ENCODE results near the gene TMEM91.
A peak's percentile ranks its signal among the peaks of the same experiment; 100 is the strongest.
"Not testable (repeated sequence)": the region's sequence is repeated elsewhere in the genome, so short reads cannot be mapped to it uniquely, and the experiment has no call there.

Gene TMEM91

DNA sequence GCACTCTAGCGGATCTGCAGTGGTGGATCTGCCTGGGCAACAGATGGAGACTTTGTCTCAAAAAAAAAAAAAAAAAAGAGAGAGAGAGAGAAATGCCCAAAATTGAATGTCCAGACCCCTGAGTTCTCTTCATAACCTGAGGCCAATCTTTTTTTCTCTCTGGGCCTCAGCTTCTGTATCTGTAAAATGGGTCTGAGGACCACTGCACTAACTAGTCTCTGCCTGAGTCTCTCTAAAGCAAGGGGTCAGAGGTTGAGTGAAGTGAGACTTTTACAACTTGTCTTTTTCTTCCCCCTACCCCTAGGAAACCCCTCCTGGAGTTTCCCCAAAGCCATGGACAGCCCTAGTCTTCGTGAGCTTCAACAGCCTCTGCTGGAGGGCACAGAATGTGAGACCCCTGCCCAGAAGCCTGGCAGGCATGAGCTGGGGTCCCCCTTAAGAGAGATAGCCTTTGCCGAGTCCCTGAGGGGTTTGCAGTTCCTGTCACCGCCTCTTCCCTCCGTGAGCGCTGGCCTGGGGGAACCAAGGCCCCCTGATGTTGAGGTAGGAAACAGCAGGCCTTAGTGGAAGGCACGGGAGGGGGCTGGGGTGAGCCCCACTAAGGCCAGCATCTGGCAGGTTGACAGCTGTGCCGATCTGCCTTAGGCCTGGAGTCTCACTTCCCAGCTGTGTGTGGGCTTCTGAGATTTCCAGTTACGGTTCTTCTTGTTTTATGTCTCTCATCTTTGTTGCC lies 1.8 kb downstream of the TMEM91 start:
- Mint-ChIP-seq H3K36me3 (ENCODE audit: low read depth) (peaks cover 5% of the 10 kb centered on the region), H3K27ac (peak overlapping the region in 2 of 3 experiments; percentile 15 to 31), H3K9me3 (no peaks in the 10 kb centered on the region), H3K27me3 (ENCODE audit: low read depth) (no peaks in the 10 kb centered on the region), H3K4me1 (peaks cover 21% of the 10 kb centered on the region), H3K4me3 (peak overlapping the region; percentile 5 to 13 (median 5))
- TF ChIP-seq, protein P1, sequence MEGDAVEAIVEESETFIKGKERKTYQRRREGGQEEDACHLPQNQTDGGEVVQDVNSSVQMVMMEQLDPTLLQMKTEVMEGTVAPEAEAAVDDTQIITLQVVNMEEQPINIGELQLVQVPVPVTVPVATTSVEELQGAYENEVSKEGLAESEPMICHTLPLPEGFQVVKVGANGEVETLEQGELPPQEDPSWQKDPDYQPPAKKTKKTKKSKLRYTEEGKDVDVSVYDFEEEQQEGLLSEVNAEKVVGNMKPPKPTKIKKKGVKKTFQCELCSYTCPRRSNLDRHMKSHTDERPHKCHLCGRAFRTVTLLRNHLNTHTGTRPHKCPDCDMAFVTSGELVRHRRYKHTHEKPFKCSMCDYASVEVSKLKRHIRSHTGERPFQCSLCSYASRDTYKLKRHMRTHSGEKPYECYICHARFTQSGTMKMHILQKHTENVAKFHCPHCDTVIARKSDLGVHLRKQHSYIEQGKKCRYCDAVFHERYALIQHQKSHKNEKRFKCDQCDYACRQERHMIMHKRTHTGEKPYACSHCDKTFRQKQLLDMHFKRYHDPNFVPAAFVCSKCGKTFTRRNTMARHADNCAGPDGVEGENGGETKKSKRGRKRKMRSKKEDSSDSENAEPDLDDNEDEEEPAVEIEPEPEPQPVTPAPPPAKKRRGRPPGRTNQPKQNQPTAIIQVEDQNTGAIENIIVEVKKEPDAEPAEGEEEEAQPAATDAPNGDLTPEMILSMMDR (IDR thresholded peaks at IDR 0.05; ENCODE audit: unreplicated experiment in 3 of 3) = peak in 2 of 3 experiments; percentile 16 to 21

DNA sequence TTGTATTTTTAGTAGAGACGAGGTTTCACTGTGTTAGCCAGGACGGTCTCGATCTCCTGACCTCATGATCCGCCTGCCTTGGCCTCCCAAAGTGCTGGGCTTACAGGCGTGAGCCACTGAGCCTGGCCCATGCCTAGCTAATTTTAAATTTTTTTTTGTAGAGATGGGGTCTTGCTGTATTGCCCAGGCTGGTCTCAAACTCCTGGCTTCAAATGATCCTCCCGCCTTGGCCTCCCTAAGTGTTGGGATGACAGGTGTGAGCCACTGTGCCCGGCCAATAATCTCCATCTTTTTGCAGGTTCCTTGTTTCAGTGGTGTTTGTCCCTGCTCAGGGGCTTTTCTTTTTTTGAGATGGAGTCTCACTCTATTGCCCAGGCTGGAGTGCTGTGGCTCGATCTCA lies 5.2 kb downstream of the TMEM91 start:
- H3K36me3 Mint-ChIP-seq (ENCODE audit: low read depth) = peaks cover 14% of the 10 kb centered on the region
- not testable (repeated sequence) for H3K4me3 Mint-ChIP-seq; H3K4me1 Mint-ChIP-seq; H3K27me3 Mint-ChIP-seq (ENCODE audit: low read depth); H3K9me3 Mint-ChIP-seq; H3K27ac Mint-ChIP-seq

DNA sequence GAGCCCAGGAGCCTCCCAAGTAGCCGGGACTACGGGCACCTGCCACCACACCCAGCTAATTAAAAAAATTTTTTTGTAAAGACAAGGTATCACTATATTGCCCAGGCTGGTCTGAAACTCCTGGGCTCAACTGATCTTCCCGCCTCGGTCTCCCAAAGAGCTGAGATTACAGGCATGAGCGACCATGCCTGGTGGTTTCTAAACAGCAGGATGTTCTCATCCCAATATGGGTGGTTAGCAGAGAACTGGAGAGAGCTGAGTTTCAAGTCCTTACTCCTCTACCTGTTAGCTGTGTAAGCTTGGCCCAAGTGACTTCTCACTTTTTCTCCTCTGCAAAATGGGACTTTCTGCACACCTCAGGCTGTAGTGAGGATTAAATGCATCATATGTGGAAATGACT lies 8.0 kb downstream of the TMEM91 start:
- TF ChIP-seq, protein P1 (IDR thresholded peaks at IDR 0.05; ENCODE audit: unreplicated experiment in 3 of 3) = no peak
- Mint-ChIP-seq H3K9me3 (no peaks in the 10 kb centered on the region), H3K36me3 (ENCODE audit: low read depth) (peaks cover 18% of the 10 kb centered on the region), H3K27me3 (ENCODE audit: low read depth) (no peaks in the 10 kb centered on the region), H3K4me1 (no peaks in the 10 kb centered on the region), H3K27ac (no peak overlapping the region), H3K4me3 (no peak overlapping the region)

DNA sequence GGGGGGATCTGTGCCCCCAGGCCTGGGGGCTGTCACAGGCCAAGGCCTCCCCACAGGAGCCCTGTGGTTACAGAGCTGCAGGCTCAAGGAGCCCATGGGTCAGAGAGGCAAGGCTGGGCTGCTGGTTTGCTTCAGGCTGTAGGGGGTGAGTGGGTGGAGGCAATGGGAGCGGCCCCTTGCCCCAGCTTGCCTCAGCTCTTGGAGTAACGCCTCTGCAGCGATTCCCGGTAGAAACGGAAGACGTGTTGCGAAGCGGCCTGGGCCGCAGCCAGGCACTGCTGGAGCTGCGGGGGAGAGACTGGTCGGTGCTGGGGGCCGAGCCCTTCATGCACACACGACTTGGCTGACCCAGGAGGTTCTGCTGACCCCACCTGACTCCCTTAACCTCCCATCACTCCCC lies 10.1 kb downstream of the TMEM91 start:
- TF ChIP-seq, protein P1 (IDR thresholded peaks at IDR 0.05; ENCODE audit: unreplicated experiment in 3 of 3) = no peak
- Mint-ChIP-seq H3K4me3 (no peak overlapping the region), H3K4me1 (no peaks in the 10 kb centered on the region), H3K9me3 (no peaks in the 10 kb centered on the region), H3K36me3 (ENCODE audit: low read depth) (peaks cover 24% of the 10 kb centered on the region), H3K27me3 (ENCODE audit: low read depth) (no peaks in the 10 kb centered on the region), H3K27ac (no peak overlapping the region)

- Mint-ChIP-seq H3K4me1 (peaks cover 12% of the 10 kb centered on the region), H3K27ac (no peak overlapping the region), H3K4me3 (no peak overlapping the region), H3K36me3 (ENCODE audit: low read depth) (peaks cover 11% of the 10 kb centered on the region), H3K9me3 (no peaks in the 10 kb centered on the region), H3K27me3 (ENCODE audit: low read depth) (peaks cover 3% of the 10 kb centered on the region)
- TF ChIP-seq, protein P1 (IDR thresholded peaks at IDR 0.05; ENCODE audit: unreplicated experiment in 3 of 3) = no peak
Measured at GRCh38 chr19:41391618-41392017, 15.3 kb downstream of the TMEM91 start.

DNA sequence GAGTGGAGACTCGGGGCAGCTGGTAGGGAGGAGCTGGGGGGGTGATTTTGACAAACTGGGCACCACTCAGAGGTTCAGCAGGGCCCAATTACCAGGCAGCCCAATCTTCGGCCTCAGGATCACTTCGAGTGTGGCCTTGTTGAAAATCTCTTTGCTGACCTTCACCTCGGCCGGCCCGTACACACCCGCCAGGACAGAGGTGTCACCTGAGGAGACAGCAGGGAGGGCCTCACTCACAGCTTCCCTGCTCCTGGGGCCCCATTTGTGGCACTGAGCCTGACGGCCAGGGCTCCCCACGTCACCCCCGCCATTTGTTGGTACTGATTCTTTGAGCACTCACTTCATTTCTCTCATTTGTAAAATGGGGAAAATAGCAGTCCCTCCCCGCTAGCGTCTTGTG lies 16.4 kb downstream of the TMEM91 start:
- Mint-ChIP-seq H3K4me3 (peak overlapping the region in 1 of 3 experiments; percentile 56), H3K36me3 (ENCODE audit: low read depth) (peaks cover 11% of the 10 kb centered on the region), H3K9me3 (no peaks in the 10 kb centered on the region), H3K27ac (no peak overlapping the region), H3K27me3 (ENCODE audit: low read depth) (peaks cover 3% of the 10 kb centered on the region), H3K4me1 (peaks cover 21% of the 10 kb centered on the region)
- TF ChIP-seq, protein P1 (IDR thresholded peaks at IDR 0.05; ENCODE audit: unreplicated experiment in 3 of 3) = no peak
